Cerebellar cortex (tissue), 1 donor: ENCODE measurements around the gene ANKRD66.
A peak's percentile ranks its signal among the peaks of the same experiment; 100 is the strongest.
"Not testable (repeated sequence)": the region's sequence is repeated elsewhere in the genome, so short reads cannot be mapped to it uniquely, and the experiment has no call there.

Experiments used
- DNase-seq: peaks from one replicate; pipeline ENCODE4 v3.0.0-alpha.2; 2015; ENCODE audit warnings: low spot score

ANKRD66 gene

GRCh38 chr6:46746696-46747095, at the start of gene ANKRD66:
Gene ANKRD66 (plus strand): TSS chr6:46746933. CDS start chr6:46751949, 5,016 bp downstream.
- DNase-seq = no peak

- no peak for DNase-seq
Measured at GRCh38 chr6:46699970-46700369, 46.8 kb upstream of the ANKRD66 start.

GRCh38 chr6:46704562-46704961, 42.2 kb upstream of the ANKRD66 start:
- DNase-seq = peak; percentile 39

- no peak for DNase-seq
Measured at GRCh38 chr6:46706464-46706863, 40.3 kb upstream of the ANKRD66 start.

GRCh38 chr6:46711491-46711890, 35.2 kb upstream of the ANKRD66 start:
- no peak for DNase-seq

GRCh38 chr6:46715141-46715540, 31.6 kb upstream of the ANKRD66 start:
- no peak for DNase-seq

GRCh38 chr6:46719099-46719498, 27.6 kb upstream of the ANKRD66 start:
- no peak for DNase-seq

GRCh38 chr6:46720401-46720800, 26.3 kb upstream of the ANKRD66 start:
- no peak for DNase-seq

GRCh38 chr6:46729787-46730326, 16.9 kb upstream of the ANKRD66 start:
- DNase-seq = no peak

- no peak for DNase-seq
Measured at GRCh38 chr6:46730921-46731461, 15.7 kb upstream of the ANKRD66 start.

- DNase-seq = peak; percentile 81
Measured at GRCh38 chr6:46733341-46733801, 13.4 kb upstream of the ANKRD66 start.

- DNase-seq = peak; percentile 61
Measured at GRCh38 chr6:46734867-46735719, 11.6 kb upstream of the ANKRD66 start, which contains the start of gene PLA2G7. Gene PLA2G7 (minus strand): TSS chr6:46735375. CDS start chr6:46722891, 12,484 bp downstream.

- DNase-seq = no peak
Measured at GRCh38 chr6:46735720-46736031, 11.1 kb upstream of the ANKRD66 start.

GRCh38 chr6:46736906-46737305, 9.8 kb upstream of the ANKRD66 start:
- no peak for DNase-seq

- DNase-seq = no peak
Measured at GRCh38 chr6:46741482-46741881, 5.3 kb upstream of the ANKRD66 start.

GRCh38 chr6:46741910-46742309, 4.8 kb upstream of the ANKRD66 start:
- no peak for DNase-seq

- DNase-seq = no peak
Measured at GRCh38 chr6:46743425-46744158, 3.1 kb upstream of the ANKRD66 start.

GRCh38 chr6:46744159-46744725, 2.5 kb upstream of the ANKRD66 start:
- not testable (repeated sequence) for DNase-seq

- no peak for DNase-seq
Measured at GRCh38 chr6:46745973-46746372, 760 bp upstream of the ANKRD66 start.

- DNase-seq = no peak
Measured at GRCh38 chr6:46748940-46749503, 2.3 kb downstream of the ANKRD66 start.

GRCh38 chr6:46749731-46750130, 3.0 kb downstream of the ANKRD66 start:
- no peak for DNase-seq

- DNase-seq = no peak
Measured at GRCh38 chr6:46751658-46752057, 4.9 kb downstream of the ANKRD66 start.
